ENCODE measurements around the gene MTMR3.

GRCh38 chr22:30023099-30023660, 140.2 kb downstream of the MTMR3 start:
- TF ChIP-seq CTCF (IDR thresholded peaks at IDR 0.05) (no peak), POLR2A (IDR thresholded peaks at IDR 0.05) (no peak)
